SK-N-SH (cell line): ENCODE measurements around the gene DDIT3. TPM values are rescaled to one million over a fixed set of nuclear protein-coding genes. Genes with fewer than 3 reads are reported as not detected.

Source experiments
- CTCF ChIA-PET: fragments of 300-600, 350-600 bp; formaldehyde crosslinking; extraction: SDS; loops from one replicate; lab custom pipeline; 2021; lab: Yijun Ruan, JAX
- POLR2A ChIA-PET: fragments of 350-600 bp; sonication (Branson Sonifier 250); formaldehyde crosslinking; extraction: SDS; loops from one replicate; lab custom pipeline; 2020; ENCODE audit warnings: antibody characterized with exemption, inconsistent platforms; lab: Yijun Ruan, JAX
- DNase-seq: peaks from one replicate; pipeline ENCODE4 v3.0.0; 2012
- H2AFZ ChIP-seq: fragments of 200-600 bp; sonication (generic); 2 replicates; pipeline ENCODE4 v1.8.1; 2016; ENCODE audit warnings: antibody characterized with exemption, mild to moderate bottlenecking, low read depth
- H3F3A ChIP-seq: fragments of 200-600 bp; sonication (generic); replicated peaks from 2 replicates; pipeline ENCODE3; 2016; ENCODE audit warnings: antibody characterized with exemption, mild to moderate bottlenecking; ENCODE audit not compliant: insufficient read depth
- H3K27ac ChIP-seq, 2 experiments: fragments of 200-500 bp in 1 of 2; fragments of 200-600 bp in 1 of 2; sonication (Bioruptor generic) in 1 of 2; sonication (generic), shearing (Covaris generic) in 1 of 2; 2 replicates each; pipeline versions ENCODE4 v1.5.1 to v1.6.1; 2014 to 2016; ENCODE audit warnings: low read depth in 2 of 2, inconsistent platforms in 1 of 2, low read length in 1 of 2, mild to moderate bottlenecking in 1 of 2, mixed read lengths in 1 of 2
- H3K27me3 ChIP-seq: fragments of 200-600 bp; sonication (generic), shearing (Covaris generic); 2 replicates; pipeline ENCODE4 v1.6.1; 2016; ENCODE audit warnings: mixed run types; ENCODE audit not compliant: insufficient read depth
- H3K36me3 ChIP-seq, 2 experiments: fragments of 200-500 bp in 1 of 2; fragments of 200-600 bp in 1 of 2; sonication (Bioruptor generic) in 1 of 2; sonication (generic) in 1 of 2; replicated peaks in 1 of 2; 2 replicates each; pipeline versions ENCODE3 to v1.5.1; 2014 to 2016; ENCODE audit warnings: low read length in 1 of 2, mild to moderate bottlenecking in 1 of 2; ENCODE audit not compliant: insufficient read depth in 2 of 2, control insufficient read depth in 1 of 2
- H3K4me1 ChIP-seq, 2 experiments: fragments of 200-500 bp in 1 of 2; fragments of 200-600 bp in 1 of 2; sonication (Bioruptor generic) in 1 of 2; sonication (generic), shearing (Covaris generic) in 1 of 2; 2 replicates each; pipeline versions ENCODE4 v1.5.1 to v1.6.1; 2014 to 2016; ENCODE audit warnings: low read depth in 1 of 2, low read length in 1 of 2, mixed run types in 1 of 2; ENCODE audit not compliant: insufficient read depth in 2 of 2, control insufficient read depth in 1 of 2
- H3K4me2 ChIP-seq: fragments of 200-600 bp; sonication (generic), shearing (Covaris generic); 2 replicates; pipeline ENCODE4 v1.6.1; 2017; ENCODE audit warnings: mixed run types
- H3K4me3 ChIP-seq, 2 experiments: fragments of 200-500 bp in 1 of 2; fragments of 200-600 bp in 1 of 2; sonication (Bioruptor generic) in 1 of 2; sonication (generic), shearing (Covaris generic) in 1 of 2; 2 replicates each; pipeline versions ENCODE4 v1.5.1 to v1.8.1; 2014 to 2016; ENCODE audit warnings: low read depth in 2 of 2, inconsistent platforms in 1 of 2, low read length in 1 of 2, mild to moderate bottlenecking in 1 of 2, mixed read lengths in 1 of 2, moderate library complexity in 1 of 2
- H3K79me2 ChIP-seq: fragments of 200-600 bp; sonication (generic); 2 replicates; pipeline ENCODE4 v1.8.1; 2017; ENCODE audit warnings: mild to moderate bottlenecking; ENCODE audit not compliant: insufficient read depth
- H3K9ac ChIP-seq: fragments of 200-600 bp; sonication (generic); 2 replicates; pipeline ENCODE4 v1.6.1; 2017; ENCODE audit warnings: mixed run types
- H3K9me2 ChIP-seq: fragments of 200-600 bp; sonication (generic); 2 replicates; pipeline ENCODE4 v1.6.1; 2017; ENCODE audit warnings: mixed run types
- H3K9me3 ChIP-seq: fragments of 200-600 bp; sonication (generic); 2 replicates; pipeline ENCODE4 v1.6.1; 2017; ENCODE audit warnings: mixed run types, mild to moderate bottlenecking, moderate library complexity
- H4K20me1 ChIP-seq: fragments of 200-600 bp; sonication (generic); 2 replicates; pipeline ENCODE4 v1.6.1; 2017; ENCODE audit warnings: mild to moderate bottlenecking, mixed run types; ENCODE audit not compliant: insufficient read depth
- ELF1 ChIP-seq: IDR thresholded peaks from 2 replicates; pipeline ENCODE4 v1.4.0; 2012
- FOXJ3 ChIP-seq: sonication (generic); formaldehyde crosslinking; IDR thresholded peaks from 2 replicates; pipeline ENCODE4 v1.5.1; 2020; ENCODE audit warnings: mild to moderate bottlenecking, missing genetic modification reagents
- FOXM1 ChIP-seq: IDR thresholded peaks from 2 replicates; pipeline ENCODE4 v1.4.0; 2012; ENCODE audit warnings: low read depth, mild to moderate bottlenecking
- MAX ChIP-seq: IDR thresholded peaks from 2 replicates; pipeline ENCODE4 v1.4.0; 2012; ENCODE audit warnings: low read depth
- MXI1 ChIP-seq: IDR thresholded peaks from 2 replicates; pipeline ENCODE4 v1.6.1; 2012; ENCODE audit warnings: mild to moderate bottlenecking, low read depth, low read length, improper control_type of control experiment
- NFIC ChIP-seq: IDR thresholded peaks from 2 replicates; pipeline ENCODE4 v1.4.0; 2012; ENCODE audit warnings: borderline replicate concordance
- RCOR1 ChIP-seq: fragments of 150-350 bp; IDR thresholded peaks from 2 replicates; pipeline ENCODE4 v1.6.1; 2017; ENCODE audit warnings: antibody characterized with exemption, low read length
- REST ChIP-seq: IDR thresholded peaks from 2 replicates; pipeline ENCODE4 v1.6.1; 2012; ENCODE audit warnings: mild to moderate bottlenecking, low read depth, low read length, moderate library complexity
- RFX5 ChIP-seq: IDR thresholded peaks from 2 replicates; pipeline ENCODE4 v1.6.1; 2012; ENCODE audit warnings: mild to moderate bottlenecking, improper control_type of control experiment, low read length
- SIN3A ChIP-seq: IDR thresholded peaks from 2 replicates; pipeline ENCODE4 v1.6.1; 2012; ENCODE audit warnings: low read depth, mild to moderate bottlenecking, low read length, moderate library complexity, borderline replicate concordance
- TCF12 ChIP-seq: IDR thresholded peaks from 2 replicates; pipeline ENCODE4 v1.4.0; 2012
- USF1 ChIP-seq: IDR thresholded peaks from 2 replicates; pipeline ENCODE4 v1.4.0; 2012; ENCODE audit warnings: low read depth, borderline replicate concordance
- USF2 ChIP-seq: fragments of 150-350 bp; IDR thresholded peaks from 2 replicates; pipeline ENCODE4 v1.6.1; 2017; ENCODE audit warnings: antibody characterized with exemption, low read length, low read depth, borderline replicate concordance
- WGBS: methylation state at CpG from one replicate; pipeline ENCODE4 v1.1.6; 2017; ENCODE audit warnings: low lambda C conversion rate; 5-methylcytosine and 5-hydroxymethylcytosine counted together
- polyA plus RNA-seq, 3 experiments: library from polyadenylated mRNA; depleted of rRNA; stranded (reverse); fragments of >200 nt; gene quantifications; 2 replicates each; pipeline ENCODE4 v1.2.3, GENCODE V29; 2012

DDIT3 gene
- polyA plus RNA-seq, 1 of the 3 experiments (the other 2 are of a cell fraction) = 26.3 TPM

- peaks cover 6 to 9% of the 10 kb centered on the region in 2 experiments; a peak in 3 of 4 replicates for H3K4me1 ChIP-seq
- no peak overlapping the region for H3K4me3 ChIP-seq
- 0 out of 2 replicates have a peak, but pooled peaks cover 4% of the 10 kb centered on the region for H4K20me1 ChIP-seq
- ChIA-PET POLR2A (no interaction called here), CTCF (interaction anchor here (0.8 to 6.1 kb wide), 4 partner anchors 9 to 399 kb away, joined by 3 to 28 read pairs (median 6); partner anchors contain the start of gene GLI1)
- no peak overlapping the region for H3K9ac ChIP-seq
- H3K9me2 ChIP-seq = no peaks in the 10 kb centered on the region
- TF ChIP-seq MAX (no peak), SIN3A (no peak)
- no peak for DNase-seq
- H3K9me3 ChIP-seq = no peaks in the 10 kb centered on the region
- no peak overlapping the region for H3K4me2 ChIP-seq
- H3K27me3 ChIP-seq = no peaks in the 10 kb centered on the region; the same call in 1 of the 2 replicates
- H3F3A ChIP-seq = peaks cover 5% of the 10 kb centered on the region
- peaks cover 27% of the 10 kb centered on the region for H3K79me2 ChIP-seq
- H2AFZ ChIP-seq = no peak overlapping the region
- H3K36me3 ChIP-seq = peaks cover 17 to 21% of the 10 kb centered on the region in 2 experiments
- H3K27ac ChIP-seq = no peak overlapping the region
These were observed 34.6 kb downstream of the DDIT3 start for GRCh38 chr12:57485695-57486094.

- no peaks in the 10 kb centered on the region for H3K9me2 ChIP-seq
- H3K9ac ChIP-seq = no peak overlapping the region
- H3K36me3 ChIP-seq = no peaks in the 10 kb centered on the region
- 68% methylated on average over 5 of the region's 5 CpGs for WGBS
- H3K9me3 ChIP-seq = no peaks in the 10 kb centered on the region
- H3F3A ChIP-seq = peaks cover 5% of the 10 kb centered on the region
- H3K27me3 ChIP-seq = no peaks in the 10 kb centered on the region; the same call in 1 of the 2 replicates
- POLR2A ChIA-PET = no interaction called here
- TF ChIP-seq MXI1 (no peak), NFIC (no peak), USF2 (no peak), TCF12 (no peak), RCOR1 (no peak), RFX5 (no peak), MAX (no peak), FOXM1 (no peak), REST (no peak), FOXJ3 (CRISPR knock-in tag) (no peak), USF1 (no peak), ELF1 (no peak)
- H3K27ac ChIP-seq = no peak overlapping the region
- no peak overlapping the region for H3K4me3 ChIP-seq
- CTCF ChIA-PET = interaction anchor here (1.6 kb wide), 1 partner anchor 24 kb away, joined by 3 read pairs; the partner anchor contains the start of gene GLI1
- H3K79me2 ChIP-seq = peaks cover 7% of the 10 kb centered on the region
- no peak for DNase-seq
- peak overlapping the region; percentile 10; the same call in 1 of the 2 replicates for H3K4me2 ChIP-seq
- H2AFZ ChIP-seq = no peak overlapping the region
- no peaks in the 10 kb centered on the region; a peak in 1 of 4 replicates for H3K4me1 ChIP-seq
- H4K20me1 ChIP-seq = no peaks in the 10 kb centered on the region
These were observed 36.8 kb downstream of the DDIT3 start for GRCh38 chr12:57483466-57483865.
